AG04450 (cell line): ENCODE data around the gene CXCR3. TPM values are rescaled to one million over a fixed set of nuclear protein-coding genes. Genes with fewer than 3 reads are reported as not detected.

Experiments
- CTCF ChIA-PET: fragments of 300-600, 350-600 bp; formaldehyde crosslinking; extraction: SDS; loops from one replicate; lab custom pipeline; 2022; ENCODE audit warnings: antibody characterized with exemption, inconsistent platforms; lab: Charles Lee
- POLR2A ChIA-PET: fragments of 350-600 bp; formaldehyde crosslinking; extraction: SDS; loops from one replicate; lab custom pipeline; 2021; ENCODE audit warnings: antibody characterized with exemption, inconsistent platforms; lab: Yijun Ruan, JAX
- DNase-seq: peaks from one replicate; pipeline ENCODE4 v3.0.0-alpha.2; 2011; ENCODE audit warnings: low read depth, low spot score
- H3K27ac ChIP-seq: one replicate; pipeline ENCODE4 v1.5.1; 2012; ENCODE audit warnings: low read depth, low read length, control low read depth
- H3K27me3 ChIP-seq: one replicate; pipeline ENCODE4 v1.6.0; 2012; ENCODE audit warnings: low read length; ENCODE audit not compliant: control insufficient read depth, insufficient read depth
- H3K4me3 ChIP-seq: 2 replicates; pipeline ENCODE4 v1.5.1; 2011; ENCODE audit warnings: mild to moderate bottlenecking, low read depth, low read length, control low read depth
- H3K9me3 ChIP-seq: 2 replicates; pipeline ENCODE4 v1.5.1; 2012; ENCODE audit warnings: low read length; ENCODE audit not compliant: control insufficient read depth, insufficient read depth
- polyA plus RNA-seq: library from polyadenylated mRNA; depleted of rRNA; stranded (reverse); fragments of >200 nt; gene quantifications from 2 replicates; pipeline ENCODE4 v1.2.3, GENCODE V29; 2011
- TF ChIP-seq, protein P1 (sequence below): IDR thresholded peaks from 2 replicates; pipeline ENCODE4 v1.5.1; 2011; ENCODE audit warnings: low read depth, low read length, control low read depth, inconsistent platforms

Gene CXCR3
- polyA plus RNA-seq, 1 experiment = not detected

DNA sequence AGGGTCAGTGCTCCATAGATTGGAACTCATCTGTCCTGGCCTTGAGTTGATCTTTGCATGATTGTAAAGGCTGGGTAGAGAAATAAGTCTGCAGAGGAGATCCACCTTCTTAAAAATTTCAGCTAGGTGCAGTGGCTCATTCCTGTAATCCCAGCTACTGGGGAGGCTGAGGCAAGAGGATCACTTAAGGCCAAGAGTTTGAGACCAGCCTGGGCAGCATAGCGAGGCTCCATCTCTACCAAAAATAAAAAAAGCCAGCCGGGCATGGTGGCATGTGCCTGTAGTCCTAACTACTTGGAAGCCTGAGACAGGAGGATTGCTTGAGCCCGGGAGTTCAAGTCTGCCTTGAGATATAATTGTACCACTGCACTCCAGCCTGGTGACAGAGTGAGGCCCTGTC lies 476 bp upstream of the CXCR3 start:
- TF ChIP-seq, protein P1, sequence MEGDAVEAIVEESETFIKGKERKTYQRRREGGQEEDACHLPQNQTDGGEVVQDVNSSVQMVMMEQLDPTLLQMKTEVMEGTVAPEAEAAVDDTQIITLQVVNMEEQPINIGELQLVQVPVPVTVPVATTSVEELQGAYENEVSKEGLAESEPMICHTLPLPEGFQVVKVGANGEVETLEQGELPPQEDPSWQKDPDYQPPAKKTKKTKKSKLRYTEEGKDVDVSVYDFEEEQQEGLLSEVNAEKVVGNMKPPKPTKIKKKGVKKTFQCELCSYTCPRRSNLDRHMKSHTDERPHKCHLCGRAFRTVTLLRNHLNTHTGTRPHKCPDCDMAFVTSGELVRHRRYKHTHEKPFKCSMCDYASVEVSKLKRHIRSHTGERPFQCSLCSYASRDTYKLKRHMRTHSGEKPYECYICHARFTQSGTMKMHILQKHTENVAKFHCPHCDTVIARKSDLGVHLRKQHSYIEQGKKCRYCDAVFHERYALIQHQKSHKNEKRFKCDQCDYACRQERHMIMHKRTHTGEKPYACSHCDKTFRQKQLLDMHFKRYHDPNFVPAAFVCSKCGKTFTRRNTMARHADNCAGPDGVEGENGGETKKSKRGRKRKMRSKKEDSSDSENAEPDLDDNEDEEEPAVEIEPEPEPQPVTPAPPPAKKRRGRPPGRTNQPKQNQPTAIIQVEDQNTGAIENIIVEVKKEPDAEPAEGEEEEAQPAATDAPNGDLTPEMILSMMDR = no peak
- CTCF ChIA-PET = no interaction called here
- no peaks in the 10 kb centered on the region; the same call in 1 of the 2 replicates for H3K9me3 ChIP-seq
- H3K27ac ChIP-seq = no peak overlapping the region
- H3K27me3 ChIP-seq = no peaks in the 10 kb centered on the region
- POLR2A ChIA-PET = no interaction called here
- no peak for DNase-seq
- H3K4me3 ChIP-seq = no peak overlapping the region

DNA sequence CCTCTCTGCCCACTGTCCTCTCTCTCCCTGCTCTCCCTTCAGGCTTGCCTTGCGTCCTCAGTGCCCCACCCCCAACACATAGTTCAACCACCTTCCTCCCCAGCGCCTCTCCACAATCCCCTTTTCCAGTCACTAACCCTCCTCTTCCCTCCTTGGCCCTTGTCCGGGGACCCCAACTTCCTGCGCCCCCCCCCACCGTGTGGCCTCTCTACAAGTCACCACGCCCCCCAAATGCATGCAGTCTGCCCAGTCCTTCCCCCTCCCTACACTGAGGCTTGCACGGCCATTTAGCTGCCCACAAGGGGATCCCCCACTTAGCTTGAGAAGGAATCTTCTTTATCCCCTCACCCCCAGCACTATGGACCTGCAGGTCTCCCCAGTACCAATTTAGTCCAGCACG lies 569 bp downstream of the CXCR3 start:
- no peak overlapping the region for H3K4me3 ChIP-seq
- TF ChIP-seq, protein P1 = no peak
- no peaks in the 10 kb centered on the region for H3K27me3 ChIP-seq
- DNase-seq = no peak
- H3K27ac ChIP-seq = no peak overlapping the region
- ChIA-PET CTCF (no interaction called here), POLR2A (no interaction called here)
- no peaks in the 10 kb centered on the region; the same call in 1 of the 2 replicates for H3K9me3 ChIP-seq

DNA sequence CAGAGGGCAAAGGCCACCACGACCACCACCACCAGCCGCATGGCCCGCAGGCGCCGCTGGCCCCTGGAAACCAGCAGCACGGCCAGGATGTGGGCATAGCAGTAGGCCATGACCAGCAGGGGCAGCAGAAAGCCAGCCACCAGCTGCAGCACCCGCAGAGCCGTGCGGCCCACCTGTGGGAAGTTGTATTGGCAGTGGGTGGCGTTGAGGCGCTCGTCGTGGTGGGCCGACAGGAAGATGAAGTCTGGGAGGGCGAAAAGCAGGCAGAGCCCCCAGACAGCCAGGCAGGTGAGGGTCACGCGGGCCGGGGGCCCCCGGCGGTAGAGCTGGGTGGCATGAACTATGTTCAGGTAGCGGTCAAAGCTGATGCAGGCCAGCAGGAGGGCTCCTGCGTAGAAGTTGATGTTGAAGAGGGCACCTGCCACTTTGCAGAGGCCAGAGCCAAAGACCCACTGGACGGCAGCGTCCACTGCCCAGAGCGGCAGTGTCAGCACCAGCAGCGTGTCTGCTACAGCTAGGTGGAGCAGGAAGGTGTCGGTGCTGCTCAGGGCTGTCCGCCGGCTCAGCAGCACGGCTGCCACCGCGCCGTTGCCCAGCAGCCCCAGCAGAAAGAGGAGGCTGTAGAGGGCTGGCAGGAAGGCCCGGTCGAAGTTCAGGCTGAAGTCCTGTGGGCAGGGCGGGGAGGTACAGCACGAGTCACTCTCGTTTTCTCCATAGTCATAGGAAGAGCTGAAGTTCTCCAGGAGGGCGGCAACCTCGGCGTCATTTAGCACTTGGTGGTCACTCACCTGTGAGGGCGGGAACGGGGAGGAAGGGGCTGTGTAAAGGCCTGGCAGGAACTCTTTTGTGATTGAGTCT lies 1.4 kb downstream of the CXCR3 start:
- H3K27ac ChIP-seq = no peak overlapping the region
- TF ChIP-seq, protein P1 = no peak
- H3K9me3 ChIP-seq = no peaks in the 10 kb centered on the region; the same call in 1 of the 2 replicates
- no peak for DNase-seq
- no peaks in the 10 kb centered on the region for H3K27me3 ChIP-seq
- ChIA-PET CTCF (no interaction called here), POLR2A (no interaction called here)
- H3K4me3 ChIP-seq = no peak overlapping the region

DNA sequence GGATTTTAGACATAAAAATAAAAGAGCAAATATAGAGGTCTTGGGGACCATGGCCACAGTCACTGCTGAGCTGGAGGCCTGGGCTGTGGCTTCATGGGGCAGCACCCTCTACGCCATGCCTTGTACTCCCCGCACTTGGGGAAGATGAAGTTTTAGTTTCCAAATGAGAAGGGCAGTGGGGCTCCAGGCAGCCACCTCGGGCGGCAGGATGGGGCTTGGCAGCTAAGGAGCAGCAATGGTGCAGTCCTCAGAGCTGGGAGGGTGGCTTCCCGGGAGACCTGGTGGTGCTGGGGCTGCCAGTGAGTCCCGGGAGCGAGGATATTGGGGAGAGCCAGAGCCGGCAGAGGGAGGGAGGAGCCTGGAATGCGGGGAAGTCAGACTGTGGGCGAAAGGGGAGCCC lies 2.4 kb downstream of the CXCR3 start:
- DNase-seq = no peak
- CTCF ChIA-PET = no interaction called here
- Histone ChIP-seq H3K27me3 (no peaks in the 10 kb centered on the region), H3K9me3 (no peaks in the 10 kb centered on the region; the same call in 1 of the 2 replicates), H3K4me3 (no peak overlapping the region), H3K27ac (no peak overlapping the region)
- TF ChIP-seq, protein P1 = no peak
- POLR2A ChIA-PET = no interaction called here

DNA sequence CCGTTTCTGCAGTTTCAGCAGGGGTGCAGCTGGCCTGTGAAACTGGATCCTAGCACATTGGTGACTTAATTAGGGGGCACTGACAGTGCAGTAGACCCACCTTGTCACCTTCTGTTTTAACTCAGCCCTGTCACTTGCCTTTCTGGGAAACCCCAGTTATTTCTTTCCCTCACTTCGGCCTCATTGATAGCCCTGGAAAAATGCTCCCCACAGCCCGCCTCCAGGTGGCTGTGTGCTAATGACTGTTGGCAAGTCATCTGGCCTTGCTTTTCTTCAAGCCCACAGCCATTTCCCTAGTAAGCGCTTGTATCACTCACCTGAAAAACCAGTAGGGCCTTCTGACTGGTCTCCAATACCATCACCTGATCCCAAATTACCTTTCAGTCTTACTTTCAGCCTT lies 3.3 kb downstream of the CXCR3 start:
- ChIA-PET CTCF (no interaction called here), POLR2A (no interaction called here)
- TF ChIP-seq, protein P1 = no peak
- Histone ChIP-seq H3K9me3 (no peaks in the 10 kb centered on the region; the same call in 1 of the 2 replicates), H3K27ac (no peak overlapping the region), H3K4me3 (no peak overlapping the region), H3K27me3 (no peaks in the 10 kb centered on the region)
- DNase-seq = no peak
